PC-9 (cell line): ENCODE data around the gene DMTF1.

Source experiments
- CTCF ChIP-seq: fragments of 200-600 bp; sonication (generic); conservative IDR thresholded peaks from 2 replicates; pipeline ENCODE4 v1.6.1; 2017; ENCODE audit warnings: mixed run types, antibody characterized with exemption, mild to moderate bottlenecking, moderate library complexity
- EZH2 ChIP-seq: fragments of 200-600 bp; sonication (generic); IDR thresholded peaks from 2 replicates; pipeline ENCODE4 v1.8.0; 2017; ENCODE audit warnings: antibody characterized with exemption, low read depth

GRCh38 chr7:87131771-87132170 lies 20.5 kb upstream of the DMTF1 start:
- TF ChIP-seq CTCF (no peak), EZH2 (no peak)
